ENCODE data around the gene COBLL1.

COBLL1 gene

GRCh38 chr2:164693390-164693789 lies 148.2 kb downstream of the COBLL1 start:
- H3K27ac ChIP-seq = no peak overlapping the region
- TF ChIP-seq CTCF (conservative IDR thresholded peaks at IDR 0.05) = no peak
- no peak for TF ChIP-seq ZFX (IDR thresholded peaks at IDR 0.05)

- H3K27ac ChIP-seq = no peak overlapping the region
- TF ChIP-seq ZFX (IDR thresholded peaks at IDR 0.05) (no peak), CTCF (conservative IDR thresholded peaks at IDR 0.05) (no peak)
Measured at GRCh38 chr2:164692958-164693357, 148.7 kb downstream of the COBLL1 start.

GRCh38 chr2:164692114-164692513 lies 149.5 kb downstream of the COBLL1 start:
- TF ChIP-seq CTCF (conservative IDR thresholded peaks at IDR 0.05) (no peak), ZFX (IDR thresholded peaks at IDR 0.05) (no peak)
- H3K27ac ChIP-seq = no peak overlapping the region

GRCh38 chr2:164691346-164691887 lies 150.2 kb downstream of the COBLL1 start:
- no peak overlapping the region for H3K27ac ChIP-seq
- TF ChIP-seq ZFX (IDR thresholded peaks at IDR 0.05) (no peak), CTCF (conservative IDR thresholded peaks at IDR 0.05) (no peak)

GRCh38 chr2:164690361-164690760 lies 151.3 kb downstream of the COBLL1 start:
- H3K27ac ChIP-seq = no peak overlapping the region
- TF ChIP-seq CTCF (conservative IDR thresholded peaks at IDR 0.05) = no peak
- TF ChIP-seq ZFX (IDR thresholded peaks at IDR 0.05) = no peak

- no peak overlapping the region for H3K27ac ChIP-seq
- TF ChIP-seq CTCF (conservative IDR thresholded peaks at IDR 0.05) (no peak), ZFX (IDR thresholded peaks at IDR 0.05) (no peak)
Measured at GRCh38 chr2:164688896-164689419, 152.7 kb downstream of the COBLL1 start.

GRCh38 chr2:164681009-164681408 lies 160.6 kb downstream of the COBLL1 start:
- TF ChIP-seq ZFX (IDR thresholded peaks at IDR 0.05) (no peak), CTCF (conservative IDR thresholded peaks at IDR 0.05) (no peak)

More at GRCh38 chr2:164681009-164681408, 160.6 kb downstream of the COBLL1 start:
- no peak overlapping the region for H3K27ac ChIP-seq

Data from C4-2B (cell line).